ENCODE data around the gene APOO.

Gene APOO

DNA sequence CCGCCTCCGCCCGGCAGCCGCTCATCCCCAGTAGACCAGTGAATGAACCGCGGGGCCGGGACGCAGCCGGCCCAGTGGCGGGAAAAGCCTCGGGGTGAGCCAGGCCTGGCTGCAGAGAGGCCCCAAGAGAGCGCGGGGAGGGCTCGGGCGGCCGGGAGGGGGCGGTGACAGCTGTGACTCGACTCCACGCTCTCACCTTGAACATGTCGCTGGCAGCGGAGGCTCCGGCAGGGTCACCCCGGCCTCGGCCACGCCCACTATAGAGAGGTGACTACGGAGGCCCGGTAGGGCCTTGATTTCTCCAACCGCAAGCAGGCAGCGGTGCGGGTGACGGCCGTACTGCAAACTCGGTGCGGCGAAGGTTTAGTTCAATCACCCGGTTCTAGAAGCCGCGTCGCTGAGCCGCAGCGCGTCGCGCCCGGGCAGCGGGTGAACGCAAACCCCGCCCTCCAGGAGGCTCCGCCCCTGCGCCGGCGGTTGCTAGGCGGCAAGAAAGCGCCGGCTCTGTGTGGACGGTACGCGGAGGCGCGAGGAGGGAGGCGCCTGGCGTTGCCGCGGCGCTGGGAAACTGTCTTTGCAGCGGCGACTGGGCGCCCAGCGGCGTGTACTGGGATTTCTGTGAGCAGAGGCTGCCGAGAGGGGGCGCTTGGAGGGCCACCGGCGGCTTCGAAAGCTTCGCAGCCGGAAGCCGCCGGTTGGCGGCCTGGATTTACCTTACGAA lies at the start of gene APOO, which contains the start of gene CXorf58:
APOO (minus strand) TSS at position 441 of the 721 bp plus-strand sequence; CDS start at position 205, 236 bp downstream.
CXorf58 (plus strand) TSS at position 509 of the 721 bp plus-strand sequence. CDS start 2,297 bp downstream, outside the sequence.
- Mint-ChIP-seq H3K4me3 (peak within 1 kb of the TSS; percentile 83), H3K9me3 (no peaks in the 10 kb centered on the region), H3K27me3 (no peaks in the 10 kb centered on the region)

DNA sequence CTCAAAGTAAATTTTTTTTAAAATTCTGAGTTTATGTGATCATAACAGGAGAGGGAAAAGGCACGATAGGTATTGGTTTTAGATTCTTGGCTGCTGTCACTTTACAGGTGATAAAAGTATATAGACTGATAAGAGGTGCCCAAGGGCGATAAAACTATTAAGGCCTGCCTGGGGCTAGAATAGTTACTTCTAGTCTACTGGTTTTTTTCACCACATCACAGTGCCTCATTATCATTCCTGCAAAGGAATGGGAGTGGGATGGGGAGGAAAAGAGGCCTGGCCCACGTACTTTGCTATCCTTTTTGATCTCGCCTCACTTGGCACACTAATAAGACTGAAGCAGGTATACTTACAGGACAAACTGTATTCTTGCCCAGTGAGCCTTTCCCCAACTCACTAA lies 46.7 kb upstream of the APOO start:
- H3K27ac Mint-ChIP-seq: no peak overlapping the region
- H3K4me3 Mint-ChIP-seq: no peak overlapping the region
- ATAC-seq: no peak
- no peaks in the 10 kb centered on the region for H3K36me3 Mint-ChIP-seq
- peaks cover 10% of the 10 kb centered on the region for H3K4me1 Mint-ChIP-seq
- H3K9me3 Mint-ChIP-seq: no peaks in the 10 kb centered on the region
- no peaks in the 10 kb centered on the region for H3K27me3 Mint-ChIP-seq

More for the DNA sequence above, at the start of gene APOO, which contains the start of gene CXorf58:
- Mint-ChIP-seq H3K4me1 (peaks cover 6% of the 10 kb centered on the region), H3K27ac (peak within 1 kb of the TSS; percentile 73), H3K36me3 (no peaks in the 10 kb centered on the region)
- ATAC-seq: peak; percentile 99

DNA sequence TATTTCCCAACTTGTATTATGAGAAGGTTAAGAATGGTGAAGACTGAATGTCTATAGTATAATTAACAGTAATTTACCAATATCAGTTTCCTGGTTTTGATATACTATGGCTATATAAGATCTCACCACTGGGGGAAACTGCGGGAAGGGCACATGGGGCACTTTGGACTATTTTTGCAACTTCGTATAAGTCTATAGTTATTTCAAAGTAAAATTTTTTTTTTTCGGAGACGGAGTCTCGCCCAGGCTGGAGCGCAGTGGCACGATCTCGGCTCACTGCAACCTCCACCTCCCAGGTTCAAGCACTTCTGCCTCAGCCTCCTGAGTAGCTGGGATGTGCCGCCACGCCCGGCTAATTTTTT lies 46.2 kb upstream of the APOO start:
- Mint-ChIP-seq H3K27ac (no peak overlapping the region), H3K36me3 (no peaks in the 10 kb centered on the region), H3K9me3 (no peaks in the 10 kb centered on the region), H3K4me1 (peaks cover 10% of the 10 kb centered on the region), H3K27me3 (no peaks in the 10 kb centered on the region), H3K4me3 (no peak overlapping the region)
- ATAC-seq: no peak

DNA sequence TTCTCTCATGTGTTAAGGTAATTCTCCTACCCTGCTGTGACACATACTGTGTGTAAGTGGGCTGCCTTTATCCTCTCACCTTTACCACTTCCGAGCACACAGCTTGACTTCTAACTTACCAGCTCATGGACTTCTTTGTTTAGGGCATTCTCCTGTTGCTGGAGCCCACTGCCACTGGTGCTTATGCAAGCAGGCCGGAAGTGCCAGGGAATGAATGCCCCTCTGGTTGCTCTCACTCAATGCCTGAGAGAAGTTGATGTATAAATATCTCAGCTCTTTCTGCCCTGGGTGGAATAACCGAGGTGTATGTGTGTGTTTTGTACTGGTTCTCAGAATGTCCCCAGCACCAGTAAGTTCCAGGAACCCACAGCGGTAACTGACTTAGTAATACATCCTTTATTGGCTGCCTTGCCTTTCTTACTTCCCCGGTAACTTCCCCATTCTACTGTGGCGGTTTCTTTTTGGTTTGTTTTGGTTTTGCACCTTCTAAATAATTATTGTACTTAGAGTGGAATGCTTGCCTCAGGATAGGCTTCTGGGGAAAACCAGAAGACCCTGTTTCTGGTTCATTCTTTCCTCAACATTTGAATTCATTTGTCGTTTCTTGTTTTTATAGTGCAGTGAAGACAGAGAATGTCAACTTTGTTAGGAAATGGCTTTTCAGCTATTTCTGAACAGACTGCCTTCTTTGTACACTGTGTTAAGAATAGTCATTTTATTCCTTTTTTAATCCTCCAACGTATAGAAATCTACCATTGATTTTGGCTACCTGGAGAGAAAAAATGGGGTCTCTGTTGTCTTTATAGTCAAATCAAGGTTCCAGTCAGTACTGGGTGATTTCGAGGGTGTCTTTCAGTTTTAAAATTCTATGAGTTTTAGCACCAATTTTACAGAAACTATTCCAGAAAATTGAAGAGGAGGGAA lies 45.5 kb upstream of the APOO start:
- peak overlapping the region; percentile 56 for H3K4me3 Mint-ChIP-seq
- H3K9me3 Mint-ChIP-seq: no peaks in the 10 kb centered on the region
- H3K27me3 Mint-ChIP-seq: no peaks in the 10 kb centered on the region
- peaks cover 10% of the 10 kb centered on the region for H3K4me1 Mint-ChIP-seq
- H3K27ac Mint-ChIP-seq: peak overlapping the region; percentile 82
- no peaks in the 10 kb centered on the region for H3K36me3 Mint-ChIP-seq
- peak; percentile 83 for ATAC-seq

DNA sequence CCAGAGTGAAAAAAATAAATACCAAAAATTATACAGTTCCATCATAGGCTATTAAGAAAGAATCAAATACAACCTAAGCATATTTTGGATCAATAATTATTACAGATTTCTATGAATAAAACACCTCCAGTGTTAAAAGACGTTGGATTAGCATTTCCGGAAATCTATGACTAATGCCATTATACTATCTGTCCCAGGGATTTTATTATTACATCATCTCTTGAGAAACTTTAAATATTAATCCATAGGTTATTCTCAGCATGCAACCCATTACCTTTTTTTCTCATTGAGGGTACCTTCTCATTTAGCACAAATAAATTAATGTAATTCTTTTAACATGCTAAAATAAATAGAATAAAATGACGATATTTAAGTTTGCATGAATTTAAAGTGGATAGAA lies 44.7 kb upstream of the APOO start:
- Mint-ChIP-seq H3K4me3 (no peak overlapping the region), H3K9me3 (no peaks in the 10 kb centered on the region)

DNA sequence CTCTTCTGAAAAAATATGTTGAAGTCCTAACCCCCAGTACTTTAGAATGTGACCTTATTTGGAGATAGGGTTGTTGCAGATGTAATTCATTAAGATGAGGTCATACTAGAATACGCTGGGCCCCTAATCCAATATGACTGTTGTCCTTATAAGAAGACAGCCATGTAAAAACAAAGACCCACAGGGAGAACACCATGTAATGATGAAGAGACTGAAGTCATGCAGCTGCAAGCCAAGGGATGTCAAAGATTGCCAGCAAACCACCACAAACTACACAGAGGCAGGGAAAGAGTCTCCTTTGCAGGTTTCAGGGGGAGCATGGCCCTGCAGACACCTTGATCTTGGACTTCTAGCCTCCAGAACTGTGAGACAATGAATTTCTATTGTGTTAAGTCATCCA lies 37.5 kb upstream of the APOO start:
- Mint-ChIP-seq H3K4me1 (no peaks in the 10 kb centered on the region), H3K27me3 (no peaks in the 10 kb centered on the region), H3K4me3 (no peak overlapping the region), H3K36me3 (no peaks in the 10 kb centered on the region), H3K27ac (no peak overlapping the region), H3K9me3 (no peaks in the 10 kb centered on the region)
- ATAC-seq: no peak

More for the DNA sequence above, 44.7 kb upstream of the APOO start:
- H3K4me1 Mint-ChIP-seq: peaks cover 10% of the 10 kb centered on the region
- no peaks in the 10 kb centered on the region for H3K36me3 Mint-ChIP-seq
- no peak for ATAC-seq
- no peak overlapping the region for H3K27ac Mint-ChIP-seq
- H3K27me3 Mint-ChIP-seq: no peaks in the 10 kb centered on the region

DNA sequence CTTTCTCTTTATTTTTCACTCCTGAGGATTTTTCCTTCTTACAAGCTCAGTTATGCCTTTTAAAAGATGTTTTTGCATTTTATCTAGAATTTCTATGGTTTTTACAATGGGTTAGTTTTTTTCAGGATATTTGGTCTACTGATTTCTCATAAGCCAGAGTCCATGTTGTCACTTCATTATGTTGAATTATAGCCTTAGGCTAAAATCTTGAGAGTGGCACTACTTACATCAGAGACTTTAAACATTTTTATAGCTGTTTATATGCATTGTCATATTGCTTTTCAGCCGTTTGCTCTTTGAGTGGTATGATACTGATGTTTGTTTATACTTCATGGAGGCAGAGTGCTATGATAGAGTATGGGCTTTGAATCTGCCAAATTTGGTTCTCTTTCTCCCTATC lies 36.5 kb upstream of the APOO start:
- no peak for ATAC-seq
- Mint-ChIP-seq H3K4me3 (no peak overlapping the region), H3K36me3 (no peaks in the 10 kb centered on the region), H3K9me3 (no peaks in the 10 kb centered on the region), H3K4me1 (no peaks in the 10 kb centered on the region), H3K27me3 (no peaks in the 10 kb centered on the region), H3K27ac (no peak overlapping the region)

DNA sequence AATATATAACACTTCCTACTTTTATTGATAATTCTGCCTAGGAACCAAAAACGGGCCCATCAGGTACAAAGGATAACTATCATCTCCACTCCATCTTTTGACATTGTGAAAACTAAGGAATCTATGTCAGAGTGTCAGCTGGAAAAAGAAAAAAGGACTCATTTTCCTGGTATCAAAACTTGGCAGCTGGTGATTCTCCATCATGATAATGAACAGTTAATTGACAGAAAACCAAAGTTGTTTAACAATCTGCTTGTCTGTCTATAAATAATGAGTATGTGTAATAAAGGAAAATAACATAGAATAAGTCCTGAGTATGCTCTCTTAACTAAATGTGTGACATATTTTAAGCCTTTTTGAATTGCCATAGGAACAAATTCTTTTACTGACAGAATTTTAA lies 31.5 kb upstream of the APOO start:
- Mint-ChIP-seq H3K27me3 (no peaks in the 10 kb centered on the region), H3K4me1 (no peaks in the 10 kb centered on the region), H3K27ac (no peak overlapping the region), H3K9me3 (no peaks in the 10 kb centered on the region), H3K36me3 (no peaks in the 10 kb centered on the region), H3K4me3 (no peak overlapping the region)
- no peak for ATAC-seq

DNA sequence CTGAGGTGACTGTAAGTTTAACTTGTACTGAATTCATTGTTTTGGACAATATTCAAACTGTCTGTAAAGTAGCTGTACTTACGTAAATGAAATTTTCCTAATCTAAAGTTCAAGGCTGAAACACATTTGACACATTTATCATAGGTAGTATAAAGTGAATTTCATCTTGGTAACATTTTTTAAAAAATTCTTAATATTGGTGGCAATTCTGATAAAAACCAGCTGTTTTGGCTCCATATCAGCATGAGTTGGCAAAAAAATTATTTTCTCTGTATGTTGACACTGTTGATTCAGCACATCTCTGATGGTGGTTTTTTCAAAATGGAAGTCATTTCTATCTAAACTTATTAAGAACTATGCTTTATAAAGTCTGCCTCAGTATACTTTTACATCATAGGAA lies 31.0 kb upstream of the APOO start:
- no peak overlapping the region for H3K27ac Mint-ChIP-seq
- no peaks in the 10 kb centered on the region for H3K9me3 Mint-ChIP-seq
- H3K4me1 Mint-ChIP-seq: no peaks in the 10 kb centered on the region
- H3K36me3 Mint-ChIP-seq: no peaks in the 10 kb centered on the region
- no peaks in the 10 kb centered on the region for H3K27me3 Mint-ChIP-seq
- no peak overlapping the region for H3K4me3 Mint-ChIP-seq
- no peak for ATAC-seq

DNA sequence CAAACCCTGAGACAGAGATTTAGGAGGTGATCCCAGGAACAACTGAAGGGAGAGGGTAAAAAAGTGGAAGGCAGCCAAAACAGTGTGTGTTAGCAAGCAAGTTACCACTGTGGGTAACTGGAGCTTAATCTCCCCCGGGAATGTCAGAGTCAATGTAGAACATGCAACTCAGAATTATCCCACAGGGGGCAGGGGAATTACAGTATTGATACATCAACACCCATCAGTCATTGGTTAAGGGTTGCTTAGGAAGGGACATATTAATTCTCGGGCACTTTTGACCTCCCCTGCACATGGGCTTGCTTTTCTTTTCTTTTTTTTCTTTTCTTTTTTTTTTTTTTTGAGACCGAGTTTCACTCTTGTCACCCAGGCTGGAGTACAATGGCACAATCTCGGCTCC lies 29.4 kb upstream of the APOO start:
- Mint-ChIP-seq H3K9me3 (no peaks in the 10 kb centered on the region), H3K36me3 (no peaks in the 10 kb centered on the region), H3K27ac (no peak overlapping the region), H3K27me3 (no peaks in the 10 kb centered on the region), H3K4me3 (no peak overlapping the region), H3K4me1 (no peaks in the 10 kb centered on the region)
- ATAC-seq: no peak

DNA sequence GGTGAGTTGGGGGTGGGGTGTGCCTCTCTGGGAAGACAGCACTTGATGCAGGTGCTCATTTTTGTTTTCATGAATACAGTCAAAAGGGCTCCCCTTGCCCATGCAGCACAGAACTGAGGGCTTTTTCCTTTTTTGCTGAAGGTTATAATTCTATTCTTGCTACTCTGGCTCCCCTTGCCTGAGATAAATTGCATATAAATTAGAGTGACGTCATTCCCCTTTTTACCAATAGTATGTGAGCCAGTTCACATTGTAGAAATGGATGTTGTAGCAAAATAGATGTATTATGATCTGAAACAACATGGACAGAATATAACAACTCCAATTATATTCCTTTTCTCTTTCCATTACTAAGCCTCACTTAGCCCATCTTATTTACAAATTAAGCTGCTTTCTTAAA lies 28.4 kb upstream of the APOO start:
- Mint-ChIP-seq H3K4me3 (no peak overlapping the region), H3K9me3 (no peaks in the 10 kb centered on the region), H3K4me1 (peaks cover 2% of the 10 kb centered on the region), H3K27me3 (no peaks in the 10 kb centered on the region), H3K36me3 (no peaks in the 10 kb centered on the region), H3K27ac (no peak overlapping the region)
- ATAC-seq: no peak

DNA sequence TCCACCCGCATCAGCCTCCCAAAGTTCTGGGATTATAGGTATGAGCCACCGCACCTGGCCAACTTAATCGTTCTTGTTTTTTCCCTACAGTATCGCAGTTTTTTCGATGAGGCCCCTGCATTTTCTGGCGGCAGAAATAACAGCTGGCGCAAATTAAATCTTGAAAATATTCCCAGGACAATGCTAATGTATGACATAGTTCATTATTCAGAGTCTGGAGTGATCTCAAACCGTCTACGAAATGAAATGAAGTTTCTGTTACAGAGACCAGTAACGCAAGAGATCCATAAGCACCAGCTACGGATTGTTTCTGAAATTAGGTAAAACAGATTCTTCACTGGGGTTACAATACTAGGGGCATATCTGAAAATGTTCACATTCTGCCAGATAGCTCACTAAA lies 27.4 kb upstream of the APOO start:
- H3K4me1 Mint-ChIP-seq: peaks cover 4% of the 10 kb centered on the region
- H3K27ac Mint-ChIP-seq: no peak overlapping the region
- no peaks in the 10 kb centered on the region for H3K36me3 Mint-ChIP-seq
- H3K27me3 Mint-ChIP-seq: no peaks in the 10 kb centered on the region
- no peak overlapping the region for H3K4me3 Mint-ChIP-seq
- no peak for ATAC-seq
- no peaks in the 10 kb centered on the region for H3K9me3 Mint-ChIP-seq

DNA sequence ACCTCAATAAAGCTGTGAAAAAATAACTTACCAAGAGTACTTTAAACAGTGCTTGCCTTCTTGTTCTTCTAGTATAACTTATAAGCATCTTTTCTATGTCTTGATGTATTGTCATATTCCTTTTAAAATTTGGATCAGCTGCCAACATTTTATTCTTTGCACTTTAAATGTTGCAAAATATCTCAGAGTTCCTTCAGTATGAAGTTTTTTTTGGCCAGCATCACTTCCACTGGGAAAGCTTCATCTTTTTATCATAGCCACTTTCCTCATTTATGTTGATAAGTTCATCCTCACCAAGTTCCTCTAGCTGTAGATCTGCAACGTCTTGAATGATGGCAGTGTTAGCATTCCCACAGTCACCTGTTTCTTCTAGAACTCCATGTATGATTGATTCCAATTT lies 24.3 kb upstream of the APOO start:
- H3K27ac Mint-ChIP-seq: no peak overlapping the region
- ATAC-seq: no peak
- no peaks in the 10 kb centered on the region for H3K36me3 Mint-ChIP-seq
- H3K4me1 Mint-ChIP-seq: peaks cover 4% of the 10 kb centered on the region
- H3K9me3 Mint-ChIP-seq: no peaks in the 10 kb centered on the region
- H3K4me3 Mint-ChIP-seq: no peak overlapping the region
- H3K27me3 Mint-ChIP-seq: no peaks in the 10 kb centered on the region

DNA sequence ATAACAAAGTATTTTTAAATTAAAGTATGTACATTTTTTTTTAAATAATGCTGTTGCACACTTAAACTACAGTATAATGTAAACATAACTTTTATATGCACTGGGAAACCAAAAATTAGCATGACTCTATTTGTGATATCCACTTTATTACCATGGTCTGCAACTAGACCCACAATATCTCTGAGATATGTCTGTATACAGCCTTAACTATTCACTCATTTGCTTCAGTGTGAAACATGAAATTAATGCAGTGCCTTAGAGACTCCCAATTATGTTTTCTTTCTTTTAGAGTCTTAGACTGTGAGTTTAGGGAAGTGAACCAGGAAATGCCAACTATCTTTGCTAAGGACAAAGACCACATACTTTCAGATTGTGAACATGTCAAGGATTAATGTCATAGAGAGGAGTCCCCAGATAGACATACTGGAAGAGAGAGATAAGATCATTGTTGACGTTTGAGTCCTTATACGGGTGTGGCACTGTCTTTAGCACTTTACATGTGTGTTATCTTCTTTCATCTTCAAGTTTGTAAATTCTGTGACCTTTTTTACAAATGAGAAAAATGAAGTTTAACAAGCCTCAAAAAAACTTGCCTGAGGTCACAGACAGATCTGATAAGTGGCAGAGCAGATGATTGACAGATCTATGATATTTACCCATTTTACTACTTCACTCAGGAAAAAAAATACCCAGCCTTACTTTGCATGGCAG lies 23.3 kb upstream of the APOO start:
- Mint-ChIP-seq H3K4me1 (peaks cover 4% of the 10 kb centered on the region), H3K36me3 (no peaks in the 10 kb centered on the region), H3K9me3 (no peaks in the 10 kb centered on the region), H3K4me3 (no peak overlapping the region), H3K27me3 (no peaks in the 10 kb centered on the region), H3K27ac (no peak overlapping the region)
- ATAC-seq: no peak

DNA sequence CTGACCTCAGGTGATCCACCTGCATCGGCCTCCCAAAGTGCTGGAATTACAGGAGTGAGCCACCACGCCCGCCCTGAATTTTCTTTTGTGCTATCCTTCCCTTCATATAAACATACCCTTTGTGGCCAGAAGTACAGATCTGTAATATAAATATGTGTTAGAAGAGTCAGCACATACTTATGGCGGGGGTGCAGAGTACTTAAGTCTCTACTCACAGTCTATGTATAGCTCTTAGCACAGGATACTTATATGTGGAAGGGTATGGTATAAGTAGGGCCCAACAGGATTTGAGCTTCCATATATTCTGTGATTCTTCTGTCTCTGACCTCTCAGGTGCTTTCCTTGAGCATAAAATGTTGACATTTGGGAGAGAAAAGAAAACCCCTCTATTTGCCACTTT lies 18.3 kb upstream of the APOO start:
- no peak for ATAC-seq
- peaks cover under 1% of the 10 kb centered on the region for H3K4me1 Mint-ChIP-seq
- no peak overlapping the region for H3K4me3 Mint-ChIP-seq
- H3K27ac Mint-ChIP-seq: no peak overlapping the region
- H3K9me3 Mint-ChIP-seq: no peaks in the 10 kb centered on the region
- no peaks in the 10 kb centered on the region for H3K27me3 Mint-ChIP-seq
- H3K36me3 Mint-ChIP-seq: no peaks in the 10 kb centered on the region

Measured in stimulated activated memory B cell treated with anti-CD40 and anti-IgM and Interleukin-4, amounts not matched to agents 10 μg/mL and 1 μg/mL and 100 μg/mL, for 72 hours (primary cell).